ENCODE measurements around the gene WDFY2. TPM values are rescaled to one million over a fixed set of nuclear protein-coding genes. Genes with fewer than 3 reads are reported as not detected.

WDFY2 gene
- total and polyA plus RNA-seq, 12 donors: 13.2 to 38.6 (median 26.0) TPM

GRCh38 chr13:51707461-51707860 lies 123.2 kb downstream of the WDFY2 start:
- TF ChIP-seq POLR2A (IDR thresholded peaks at IDR 0.05) (no peak), CTCF (IDR thresholded peaks at IDR 0.05) (no peak)
- H3K27ac ChIP-seq: no peak overlapping the region
- no peaks in the 10 kb centered on the region for H3K27me3 ChIP-seq
- H3K36me3 ChIP-seq (replicated peaks in 1 of 2): no peaks in the 10 kb centered on the region
- no peaks in the 10 kb centered on the region for H3K9me3 ChIP-seq (replicated peaks in 1 of 3)
- intact Hi-C loops (cut with DNase I): no loop called here
- no peaks in the 10 kb centered on the region for H3K4me1 ChIP-seq (replicated peaks in 1 of 2)
- H3K4me3 ChIP-seq: no peak overlapping the region
- no peak for DNase-seq

GRCh38 chr13:51713807-51714206 lies 129.5 kb downstream of the WDFY2 start:
- no peak for DNase-seq
- 93 to 97% (median 96%) methylated on average over 1 of the region's 1 CpG for WGBS, 4 donors
- Histone ChIP-seq H3K9me3 (replicated peaks in 1 of 3) (no peaks in the 10 kb centered on the region), H3K4me3 (no peak overlapping the region), H3K36me3 (replicated peaks in 1 of 2) (no peaks in the 10 kb centered on the region), H3K27ac (no peak overlapping the region), H3K4me1 (replicated peaks in 1 of 2) (peaks cover 0 to 8% of the 10 kb centered on the region in 2 donors), H3K27me3 (no peaks in the 10 kb centered on the region)
- TF ChIP-seq POLR2A (IDR thresholded peaks at IDR 0.05) (no peak), CTCF (IDR thresholded peaks at IDR 0.05) (no peak)
- intact Hi-C loops (cut with DNase I): no loop called here

GRCh38 chr13:51714663-51715168 lies 130.5 kb downstream of the WDFY2 start:
- Histone ChIP-seq H3K27me3 (no peaks in the 10 kb centered on the region), H3K4me1 (replicated peaks in 1 of 2) (peaks cover 0 to 8% of the 10 kb centered on the region in 2 donors), H3K4me3 (no peak overlapping the region), H3K27ac (peak overlapping the region in 1 of 5 donors; percentile 55), H3K9me3 (replicated peaks in 1 of 3) (no peaks in the 10 kb centered on the region), H3K36me3 (replicated peaks in 1 of 2) (no peaks in the 10 kb centered on the region)
- intact Hi-C loops (cut with DNase I): no loop called here
- TF ChIP-seq CTCF (IDR thresholded peaks at IDR 0.05) (no peak), POLR2A (IDR thresholded peaks at IDR 0.05) (no peak)
- no peak for DNase-seq
- WGBS, 4 donors: 68 to 76% (median 71%) methylated on average over 2 of the region's 2 CpGs

GRCh38 chr13:51715613-51716012 lies 131.4 kb downstream of the WDFY2 start:
- Histone ChIP-seq H3K36me3 (replicated peaks in 1 of 2) (no peaks in the 10 kb centered on the region), H3K9me3 (replicated peaks in 1 of 3) (no peaks in the 10 kb centered on the region), H3K4me1 (replicated peaks in 1 of 2) (peaks cover 0 to 8% of the 10 kb centered on the region in 2 donors), H3K4me3 (no peak overlapping the region), H3K27ac (no peak overlapping the region), H3K27me3 (no peaks in the 10 kb centered on the region)
- WGBS, 4 donors: 95 to 97% (median 96%) methylated on average over 3 of the region's 3 CpGs
- intact Hi-C loops (cut with DNase I): no loop called here
- TF ChIP-seq CTCF (IDR thresholded peaks at IDR 0.05): no peak
- TF ChIP-seq POLR2A (IDR thresholded peaks at IDR 0.05): no peak
- DNase-seq: no peak
